Activated T-cell treated with anti-CD3 and anti-CD28 coated beads for 48 hours (primary cell): ENCODE measurements around the gene TMEM125.

Experiments
- DNase-seq: peaks from one replicate; pipeline ENCODE4 v3.0.0-alpha.2; 2020; ENCODE audit warnings: low read depth

TMEM125 gene

DNA sequence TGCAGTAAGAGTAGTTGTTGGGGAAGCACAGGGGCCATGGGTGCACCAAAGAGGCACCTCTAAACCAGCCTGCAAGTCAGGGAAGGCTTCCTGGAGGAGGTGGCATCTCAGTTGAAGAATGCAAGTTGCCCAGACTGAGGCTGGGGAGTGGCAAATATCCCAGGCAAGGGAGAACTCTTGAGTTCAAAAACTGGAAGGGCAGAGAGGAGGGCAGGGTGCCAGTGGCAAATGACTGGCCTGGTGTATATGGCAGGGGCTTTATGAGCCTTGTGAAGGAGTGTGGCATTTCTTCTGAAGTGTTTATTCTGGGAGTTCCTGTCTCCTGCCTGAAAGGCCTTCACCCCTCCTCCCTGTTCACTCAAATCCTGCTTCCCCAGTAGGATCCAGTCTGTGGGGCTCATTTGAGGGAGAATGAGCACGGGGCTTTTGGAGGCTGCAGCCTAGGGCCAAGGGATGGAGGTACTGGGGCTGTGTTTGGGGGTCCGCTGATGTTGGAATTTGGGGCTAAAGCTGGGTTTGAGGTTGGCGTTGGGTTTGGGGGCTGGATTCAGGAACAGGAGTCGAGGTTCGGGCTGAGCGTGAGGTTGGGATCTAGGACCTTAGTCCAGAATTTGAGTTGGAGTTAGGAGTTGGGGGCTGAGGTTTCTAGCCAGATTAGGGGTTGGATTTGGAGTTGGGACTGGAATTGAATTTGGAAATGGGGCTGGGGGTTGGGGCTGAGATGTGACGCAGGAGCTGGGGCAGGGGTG lies at the start of gene TMEM125:
TSS of gene TMEM125 (plus strand) at position 357 of the 749 bp plus-strand sequence. CDS start 2,740 bp downstream, outside the sequence.
- DNase-seq: no peak

DNA sequence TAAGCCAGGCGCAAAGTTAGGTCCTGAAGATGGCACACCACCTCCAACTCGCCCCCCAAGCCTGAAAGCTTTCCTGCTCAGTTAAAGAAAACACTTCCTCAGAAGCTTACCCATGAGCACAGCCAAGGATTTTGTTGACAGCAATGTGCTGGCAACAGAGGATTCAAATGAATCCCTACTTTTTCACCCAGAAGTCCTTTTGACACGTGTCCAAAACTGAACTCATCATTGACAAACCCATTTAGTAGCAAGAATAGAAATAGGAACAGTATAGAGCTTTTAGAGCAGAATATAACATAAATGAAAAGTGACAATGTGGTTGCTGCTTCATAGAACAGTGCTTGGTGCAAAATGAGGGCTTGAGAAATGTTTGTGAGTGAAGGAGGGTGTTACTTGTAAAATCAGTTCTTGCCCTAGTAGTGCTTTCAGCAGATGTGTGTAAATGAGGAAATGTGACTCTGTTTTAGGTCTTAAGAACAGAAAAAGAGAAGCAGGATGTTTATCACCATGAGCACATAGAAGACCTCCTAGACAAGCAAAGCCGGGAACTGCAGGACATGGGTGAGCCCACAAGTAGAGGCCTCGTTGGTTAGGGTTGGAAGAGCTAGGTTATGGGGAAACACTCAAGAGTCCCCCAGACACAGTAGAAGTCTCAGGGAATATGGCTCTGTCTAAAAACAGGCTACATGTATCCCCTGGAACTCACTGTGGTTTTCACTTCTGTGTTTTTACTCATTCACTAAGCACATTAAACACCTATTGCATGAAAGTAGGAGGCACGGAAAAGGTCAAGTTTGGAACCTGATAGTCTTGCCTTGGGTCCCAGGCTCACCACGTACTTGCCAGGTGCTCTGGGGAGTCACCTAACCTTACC lies 48.6 kb upstream of the TMEM125 start:
- no peak for DNase-seq

DNA sequence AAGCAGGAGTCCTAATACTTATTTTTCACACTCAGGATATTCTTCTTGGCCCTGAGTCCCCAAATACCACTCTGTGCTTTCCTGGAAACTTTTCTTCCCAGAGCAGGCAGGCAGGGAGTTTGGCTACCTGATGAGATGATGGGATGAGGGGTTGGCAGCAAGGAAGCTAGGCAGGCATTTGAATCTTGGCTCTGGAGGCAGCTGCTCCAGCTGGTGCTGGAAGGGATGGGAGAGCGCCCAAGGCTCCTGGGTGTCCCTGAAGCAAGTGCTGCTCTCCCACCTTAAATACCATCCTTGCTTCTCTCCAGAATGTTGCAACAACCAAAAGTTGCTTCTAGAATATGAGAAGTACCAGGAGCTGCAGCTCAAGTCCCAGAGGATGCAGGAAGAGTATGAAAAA lies 48.0 kb upstream of the TMEM125 start:
- no peak for DNase-seq

DNA sequence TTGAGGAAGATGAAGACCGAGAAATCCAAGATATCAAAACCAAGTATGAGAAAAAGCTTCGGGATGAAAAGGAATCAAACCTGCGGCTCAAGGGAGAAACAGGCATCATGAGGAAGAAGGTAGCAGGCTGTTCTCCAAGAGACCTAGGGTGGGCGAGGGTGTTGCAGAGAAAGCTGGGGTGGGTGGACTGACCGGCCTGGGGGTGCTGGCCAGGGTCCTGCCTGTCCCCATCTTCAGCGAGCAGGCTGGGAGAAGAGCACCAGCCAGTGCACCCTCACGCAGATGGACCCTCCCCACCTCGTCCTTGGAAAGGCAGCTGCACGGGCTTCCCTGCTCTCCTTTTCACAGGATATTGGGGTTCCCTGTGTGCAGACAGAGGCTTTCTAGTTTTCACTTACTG lies 46.9 kb upstream of the TMEM125 start:
- DNase-seq: no peak

DNA sequence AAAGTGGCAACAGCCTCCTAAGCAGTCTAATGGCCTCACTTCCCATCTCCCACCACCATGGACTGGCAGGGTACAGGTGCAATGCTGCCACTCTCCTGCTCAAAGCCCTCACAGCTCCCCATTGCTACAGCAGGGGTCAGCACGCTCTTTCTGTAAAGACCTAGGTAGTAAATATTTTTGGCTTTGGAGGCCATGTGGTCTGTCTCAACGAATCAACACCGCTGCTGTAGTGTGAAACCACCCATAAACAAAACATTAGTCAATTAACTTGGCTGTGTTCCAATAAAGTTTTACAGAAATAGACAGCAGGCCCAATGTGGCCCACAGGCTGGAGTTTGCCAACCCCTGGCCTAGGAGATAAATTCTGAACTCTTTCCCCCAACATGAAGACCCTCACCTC lies 44.6 kb upstream of the TMEM125 start:
- no peak for DNase-seq

DNA sequence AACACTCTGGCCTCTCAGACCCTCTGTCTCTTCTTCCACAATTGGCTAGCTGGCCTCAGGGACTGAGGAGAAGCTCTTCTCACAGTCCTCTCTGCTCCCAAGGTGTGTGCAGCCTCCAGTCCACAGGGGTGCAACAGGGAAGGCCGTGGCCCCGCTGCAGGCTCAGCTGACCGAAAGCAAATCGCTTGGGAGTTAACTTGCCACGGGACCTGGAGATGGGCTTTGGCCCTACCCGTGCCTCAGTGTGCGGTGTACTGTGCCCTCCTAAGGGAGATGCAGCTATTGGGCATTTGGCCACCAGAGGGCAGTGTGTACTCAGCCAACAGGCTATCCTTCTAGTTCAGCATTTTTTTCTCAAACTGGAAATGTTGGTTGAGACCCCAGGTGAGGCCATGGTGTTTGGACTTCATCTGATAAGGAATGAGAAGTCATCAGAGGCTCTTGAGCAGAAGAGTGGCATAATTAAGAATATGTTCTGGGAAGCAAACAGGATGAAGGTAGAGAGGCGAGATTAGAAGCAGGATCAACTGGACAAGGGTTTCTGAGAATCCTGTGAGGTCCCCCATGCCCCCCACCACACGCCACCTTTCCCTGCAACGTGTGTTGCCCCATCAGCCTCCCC lies 42.5 kb upstream of the TMEM125 start:
- DNase-seq: peak; percentile 71

DNA sequence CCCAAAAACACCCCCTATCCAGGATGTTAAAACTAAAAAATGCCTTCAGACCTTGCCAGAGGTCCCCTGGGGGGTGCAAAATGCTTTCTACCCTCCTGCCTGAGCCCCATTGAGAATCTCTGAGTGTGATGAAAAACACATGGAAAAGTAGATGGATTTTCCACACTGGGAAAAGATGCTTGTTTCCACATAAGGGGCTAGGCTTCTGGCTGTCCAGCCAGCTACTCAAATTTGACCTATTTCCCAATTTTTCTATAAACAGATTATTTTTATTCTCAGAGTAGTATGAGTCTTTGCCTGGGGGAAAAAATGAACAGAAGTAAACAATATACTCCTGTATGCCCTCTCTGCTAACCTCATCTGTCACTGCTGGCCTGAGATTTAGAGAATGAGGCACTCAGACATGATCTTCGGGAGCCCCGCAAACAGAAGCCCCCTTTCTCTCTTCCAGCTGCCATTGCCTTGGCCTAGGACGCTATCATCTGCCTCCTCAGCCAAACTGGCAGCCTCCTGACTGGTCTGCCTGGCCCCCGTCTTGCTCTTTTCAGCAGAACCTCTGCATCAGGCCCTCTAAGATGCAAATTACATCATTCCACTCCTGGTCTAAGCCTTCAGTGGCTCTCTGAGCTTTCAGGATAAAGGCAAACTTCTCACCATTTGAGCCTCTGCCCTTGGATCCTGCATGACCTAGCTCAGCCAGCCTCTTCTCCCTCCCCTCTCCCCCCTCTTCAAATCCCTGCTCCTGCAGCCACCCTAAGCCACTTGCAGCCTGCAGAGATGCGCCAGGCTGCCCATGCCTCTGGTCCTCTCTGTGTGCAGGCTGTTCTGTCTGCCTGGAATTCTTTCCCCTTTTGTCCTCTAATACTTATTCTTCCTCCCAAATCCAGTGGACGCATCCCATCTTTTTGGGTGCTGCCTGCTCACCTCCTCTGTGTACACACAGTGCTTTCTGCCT lies 39.7 kb upstream of the TMEM125 start:
- DNase-seq: no peak

DNA sequence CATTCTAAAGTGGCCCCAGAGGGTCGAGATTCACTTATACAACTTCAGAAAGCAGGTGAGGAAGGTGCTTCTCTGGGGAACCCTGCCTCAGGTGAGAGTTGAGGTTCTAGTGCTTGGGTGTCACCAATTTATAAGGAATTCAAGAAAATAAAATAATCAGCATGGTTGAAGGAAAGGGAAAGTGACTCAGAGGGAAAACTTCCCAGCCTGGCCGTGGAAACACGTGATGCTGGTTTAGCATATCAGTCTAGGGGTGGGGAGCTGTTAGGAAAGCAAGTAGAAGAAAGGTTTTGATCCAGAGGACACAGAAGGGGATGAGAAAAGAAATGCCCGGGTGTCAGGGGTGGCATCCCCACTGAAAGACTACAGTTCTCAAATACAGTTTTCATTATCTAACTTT lies 37.7 kb upstream of the TMEM125 start:
- DNase-seq: no peak

DNA sequence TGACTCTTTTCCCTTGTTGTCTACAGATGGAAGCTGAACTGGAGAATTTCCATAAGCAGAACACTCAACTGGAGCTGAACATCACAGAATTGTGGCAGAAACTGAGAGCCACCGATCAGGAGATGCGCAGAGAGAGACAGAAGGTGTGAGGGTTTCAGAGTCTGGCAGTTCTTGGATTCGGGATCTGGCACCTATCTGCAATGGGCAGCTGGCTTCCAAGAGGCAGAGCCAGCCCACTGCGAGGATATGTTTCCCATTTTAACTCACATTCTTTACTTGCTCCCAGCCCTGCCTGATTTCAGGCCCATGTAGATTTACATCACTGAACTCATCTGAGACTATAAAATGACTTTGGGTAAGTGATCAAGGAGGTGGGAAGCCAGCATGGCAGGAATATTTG lies 37.3 kb upstream of the TMEM125 start:
- no peak for DNase-seq

DNA sequence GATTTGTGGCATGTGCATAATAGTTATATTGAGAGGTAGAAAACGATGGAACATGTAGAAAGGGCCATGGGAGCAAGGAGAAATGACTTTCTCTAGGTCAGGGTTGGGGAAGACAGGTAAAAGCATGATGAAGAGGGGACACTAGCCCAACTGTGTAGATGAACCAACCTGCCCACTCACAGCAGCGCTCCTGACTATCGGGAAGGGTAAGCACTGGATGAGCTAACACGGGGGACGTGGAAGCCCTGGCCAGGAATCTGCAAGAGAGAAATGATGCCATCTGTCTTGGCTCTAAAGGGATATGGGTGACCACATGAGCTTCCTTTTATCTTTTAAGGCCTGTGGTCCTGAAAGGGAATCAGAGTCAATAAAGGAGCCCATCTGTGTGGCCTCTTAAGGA lies 36.2 kb upstream of the TMEM125 start:
- no peak for DNase-seq

DNA sequence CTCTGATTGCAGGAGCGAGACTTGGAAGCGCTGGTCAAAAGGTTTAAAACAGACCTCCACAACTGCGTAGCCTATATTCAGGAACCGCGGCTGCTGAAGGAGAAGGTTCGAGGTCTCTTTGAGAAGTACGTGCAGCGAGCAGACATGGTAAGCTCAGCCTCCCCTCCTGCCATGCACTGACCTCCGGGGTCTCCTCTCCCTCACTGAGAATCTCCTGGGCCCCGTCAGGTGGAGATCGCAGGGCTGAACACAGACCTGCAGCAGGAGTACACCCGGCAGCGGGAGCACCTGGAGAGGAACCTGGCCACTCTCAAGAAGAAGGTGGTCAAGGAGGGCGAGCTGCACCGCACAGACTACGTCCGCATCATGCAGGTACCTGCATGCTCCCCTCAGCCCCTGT lies 35.5 kb upstream of the TMEM125 start:
- DNase-seq: no peak

DNA sequence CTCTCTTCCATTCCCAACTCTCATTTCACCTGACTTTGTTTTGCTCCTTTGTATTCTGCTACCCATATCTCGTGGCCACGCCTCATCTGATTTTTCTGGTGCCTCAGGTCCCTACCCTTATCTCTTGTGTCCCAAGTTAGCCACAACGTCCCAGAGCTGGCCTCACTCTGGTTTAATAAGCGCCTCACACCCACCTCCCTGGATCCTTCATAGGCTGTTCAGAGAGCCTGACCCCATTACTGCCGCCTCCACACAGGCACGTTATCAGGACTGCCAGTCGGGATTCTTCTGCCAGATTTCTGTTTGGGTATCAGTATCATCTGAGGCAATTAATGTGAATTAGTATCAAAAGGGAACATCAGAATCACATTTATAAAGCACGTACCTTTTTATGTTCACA lies 34.7 kb upstream of the TMEM125 start:
- DNase-seq: no peak

DNA sequence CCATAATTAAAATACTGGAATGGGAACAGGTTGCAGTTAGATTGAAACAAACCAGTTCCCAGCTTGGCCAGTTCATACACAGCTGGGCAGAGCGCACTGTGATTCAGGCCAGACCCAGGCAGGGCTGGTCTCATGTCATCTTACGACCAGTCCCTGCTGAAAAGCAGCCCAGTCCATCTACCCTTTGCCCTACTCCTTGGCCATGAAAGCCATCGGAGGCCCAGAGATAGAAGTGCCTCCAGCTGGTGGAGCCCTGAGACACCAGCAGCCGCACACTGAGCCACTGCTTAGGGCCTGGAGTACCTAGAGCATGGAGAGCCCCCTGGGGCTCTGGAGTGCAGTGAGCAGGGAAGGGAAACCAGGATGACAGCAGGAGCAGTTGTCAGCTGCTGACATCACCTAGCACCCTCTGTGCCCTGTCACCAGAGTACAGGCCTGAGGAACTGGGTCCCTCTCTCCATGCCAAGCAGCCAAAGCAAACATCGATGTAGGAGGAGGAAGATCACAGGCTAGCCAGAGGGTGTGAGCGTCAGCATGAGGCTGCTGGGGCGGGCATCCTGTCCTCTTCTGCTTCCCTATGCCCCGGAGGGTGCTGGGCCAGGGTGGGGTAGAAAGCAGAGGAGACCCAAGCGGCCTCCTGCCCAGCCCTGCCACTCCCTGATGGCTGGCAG lies 34.2 kb upstream of the TMEM125 start:
- no peak for DNase-seq

DNA sequence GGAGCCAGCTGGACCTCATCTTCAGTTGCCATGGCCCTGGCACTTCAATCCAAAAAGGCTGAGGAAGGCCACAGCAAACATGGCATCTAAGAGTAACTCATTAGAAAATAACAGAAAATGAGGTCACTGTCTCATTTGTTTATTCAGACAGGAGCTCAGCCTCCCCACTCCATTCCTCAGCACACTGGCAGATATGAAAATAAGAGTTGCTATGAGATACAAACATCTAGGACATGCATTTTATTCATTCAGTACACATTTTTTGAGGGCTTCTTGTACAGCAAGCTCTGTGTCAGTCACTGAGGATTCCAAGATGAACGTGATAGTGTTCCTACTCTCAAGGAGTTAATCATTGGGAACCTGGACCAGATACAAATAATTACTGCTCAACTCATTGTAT lies 32.7 kb upstream of the TMEM125 start:
- no peak for DNase-seq

DNA sequence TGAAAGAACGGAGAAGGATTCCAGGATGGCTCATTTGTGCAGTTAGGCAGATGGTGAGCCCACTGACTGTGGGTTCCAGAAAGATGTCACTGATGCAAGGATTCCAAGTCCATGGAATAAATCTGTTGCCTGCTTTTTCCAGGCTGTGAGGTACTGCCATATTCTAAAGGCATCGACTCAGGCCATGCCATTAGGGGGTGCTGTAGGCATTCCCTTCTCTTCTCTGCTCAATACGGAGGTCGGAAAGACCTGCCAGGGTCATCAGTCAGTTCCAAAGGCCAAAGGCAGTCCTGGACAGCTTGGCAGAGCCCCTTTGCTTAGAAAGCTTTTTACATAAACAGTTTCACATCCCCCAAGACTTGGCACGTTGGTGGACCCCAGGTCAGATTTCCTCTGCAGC lies 31.7 kb upstream of the TMEM125 start:
- peak; percentile 25 for DNase-seq

DNA sequence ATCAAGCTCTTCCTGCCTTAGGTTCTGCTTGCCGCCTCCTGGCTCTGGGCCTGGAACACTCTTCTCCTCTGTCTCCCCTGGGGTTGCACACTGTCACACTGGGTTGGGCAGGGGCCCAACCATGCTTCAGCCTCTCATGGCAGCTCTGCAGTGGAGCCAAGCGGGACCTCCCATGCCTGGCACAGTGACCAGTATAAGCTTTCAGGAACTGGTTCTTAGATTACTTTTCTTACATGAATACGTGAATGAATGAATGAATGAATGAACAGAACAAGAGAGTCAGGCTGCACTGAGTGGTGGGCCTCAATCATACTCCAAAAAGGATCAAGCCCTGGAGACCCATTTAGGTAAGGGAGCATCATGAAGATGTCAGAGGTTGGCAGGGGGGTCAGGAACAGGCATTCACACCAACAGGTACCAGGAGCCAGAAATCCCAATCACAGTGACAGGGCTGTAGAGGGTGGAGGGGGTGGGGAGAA lies 30.8 kb upstream of the TMEM125 start:
- DNase-seq: no peak

DNA sequence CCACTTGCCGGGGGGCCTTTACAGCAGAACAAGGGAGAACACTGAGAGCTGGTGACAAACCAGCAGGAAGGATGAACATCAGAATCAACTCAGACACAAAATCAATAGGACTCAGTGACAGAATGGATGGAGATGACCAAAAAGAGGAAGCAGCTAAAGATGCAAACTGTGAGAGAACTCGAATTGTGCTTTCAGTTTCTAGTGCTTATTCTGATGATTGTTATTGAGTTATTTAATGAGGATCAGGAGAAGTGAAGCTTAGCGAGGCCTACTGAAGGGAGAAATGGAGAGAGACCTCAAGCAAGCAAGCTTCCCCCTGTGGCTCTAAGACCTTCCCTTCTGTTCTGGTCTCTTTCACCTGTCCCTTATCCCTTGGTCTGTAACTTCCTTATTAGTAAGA lies 30.3 kb upstream of the TMEM125 start:
- DNase-seq: no peak

DNA sequence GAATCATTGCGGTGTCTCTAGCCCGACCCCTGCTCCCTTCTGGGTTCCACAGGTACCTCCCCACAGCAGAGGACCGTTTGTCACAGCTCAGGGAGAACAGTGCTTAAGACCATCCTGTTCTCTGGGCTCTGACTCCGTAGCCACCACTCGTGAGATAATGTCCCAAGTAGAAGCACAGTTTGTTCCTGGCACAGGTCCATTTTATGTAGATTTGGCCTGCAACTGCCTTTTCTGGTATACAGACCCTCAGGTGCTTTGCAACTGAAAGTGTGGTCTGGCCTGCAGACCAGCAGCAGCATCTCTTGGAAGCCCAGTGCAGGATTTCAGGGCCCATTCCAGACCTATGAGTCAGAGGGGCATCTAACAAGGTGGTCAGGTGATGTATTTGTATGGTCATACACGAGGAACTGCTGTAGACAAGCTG lies 28.4 kb upstream of the TMEM125 start:
- DNase-seq: no peak

DNA sequence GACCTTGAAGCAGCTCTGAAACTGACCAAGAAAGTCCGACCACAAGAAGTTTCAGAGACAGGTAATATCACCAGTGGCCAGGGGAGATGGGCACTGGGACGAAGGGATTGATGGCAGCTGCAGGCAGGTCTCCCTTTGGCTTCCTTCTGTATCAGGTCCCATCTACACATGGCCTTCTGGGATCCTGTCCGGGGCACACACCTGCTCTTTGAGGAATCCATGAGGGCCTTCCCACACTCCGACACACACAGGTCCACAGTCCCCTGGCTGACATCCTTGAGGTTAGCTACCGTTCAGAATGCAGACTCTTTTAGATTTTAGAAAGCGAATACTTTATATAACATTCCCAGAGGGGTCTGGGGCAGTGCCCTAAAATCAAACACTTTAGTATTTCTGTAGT lies 26.5 kb upstream of the TMEM125 start:
- DNase-seq: no peak

DNA sequence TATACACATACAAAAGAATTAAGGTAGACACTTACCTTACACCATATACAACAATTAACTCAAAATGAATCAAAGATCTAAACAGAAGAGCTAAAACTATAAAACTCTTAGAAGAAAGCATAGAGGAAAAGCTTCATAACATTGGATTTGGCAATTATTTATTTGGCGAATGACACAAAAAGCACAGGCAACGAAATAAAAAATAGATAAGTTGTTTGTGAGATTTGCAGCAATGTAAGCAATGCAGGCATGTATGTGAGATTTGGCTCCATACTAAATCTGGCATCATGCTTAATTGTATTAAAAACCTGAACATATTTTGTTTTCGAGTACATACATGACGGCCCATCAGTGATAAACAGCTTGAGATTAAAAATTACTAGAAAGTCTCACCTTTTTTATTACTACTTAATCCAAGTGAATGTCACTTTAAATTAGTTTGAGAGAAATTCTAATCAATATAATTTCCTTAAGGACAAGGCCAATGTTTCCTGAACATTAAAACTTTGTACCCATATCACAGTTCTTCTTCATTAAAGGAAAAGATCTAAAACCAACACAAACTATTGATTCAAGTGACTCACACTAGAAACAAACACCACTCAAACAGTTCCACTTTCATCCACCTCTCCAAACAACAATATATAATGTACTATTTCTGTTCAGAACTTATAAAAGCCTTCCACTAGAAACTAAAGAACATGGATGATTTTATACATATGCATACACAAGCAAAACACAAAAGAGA lies 23.1 kb upstream of the TMEM125 start:
- DNase-seq: no peak
